Endothelial cell of hepatic sinusoid (primary cell): ENCODE measurements around the gene LIX1L.

Source experiments
- in situ Hi-C: cut with HindIII; loops from 2 replicates; pipeline ENCODE4 v1.10.0; 2017; ENCODE audit warnings: low sequenced_read_pairs

The LIX1L gene

GRCh38 chr1:145957443-145958319, at the start of gene LIX1L:
Gene LIX1L, minus strand, starts transcription at chr1:145958017. Its CDS starts 90 bp downstream, at chr1:145957927.
- in situ Hi-C loops: no loop called here

GRCh38 chr1:146001709-146002108, 43.9 kb upstream of the LIX1L start:
- in situ Hi-C loops: no loop called here

GRCh38 chr1:145999321-146000024, 41.7 kb upstream of the LIX1L start:
- in situ Hi-C loops: no loop called here

GRCh38 chr1:145997718-145998023, 39.9 kb upstream of the LIX1L start:
- in situ Hi-C loops: no loop called here

- in situ Hi-C loops: no loop called here
Measured at GRCh38 chr1:145997016-145997717, 39.4 kb upstream of the LIX1L start.

GRCh38 chr1:145996433-145997015, 38.7 kb upstream of the LIX1L start, which contains the start of gene TXNIP:
Gene TXNIP, minus strand, starts transcription at chr1:145996579. Its CDS starts 313 bp downstream, at chr1:145996266.
- in situ Hi-C loops: no loop called here

GRCh38 chr1:145995964-145996432, 38.2 kb upstream of the LIX1L start:
- in situ Hi-C loops: no loop called here

- in situ Hi-C loops: no loop called here
Measured at GRCh38 chr1:145995148-145995881, 37.5 kb upstream of the LIX1L start.

DNA sequence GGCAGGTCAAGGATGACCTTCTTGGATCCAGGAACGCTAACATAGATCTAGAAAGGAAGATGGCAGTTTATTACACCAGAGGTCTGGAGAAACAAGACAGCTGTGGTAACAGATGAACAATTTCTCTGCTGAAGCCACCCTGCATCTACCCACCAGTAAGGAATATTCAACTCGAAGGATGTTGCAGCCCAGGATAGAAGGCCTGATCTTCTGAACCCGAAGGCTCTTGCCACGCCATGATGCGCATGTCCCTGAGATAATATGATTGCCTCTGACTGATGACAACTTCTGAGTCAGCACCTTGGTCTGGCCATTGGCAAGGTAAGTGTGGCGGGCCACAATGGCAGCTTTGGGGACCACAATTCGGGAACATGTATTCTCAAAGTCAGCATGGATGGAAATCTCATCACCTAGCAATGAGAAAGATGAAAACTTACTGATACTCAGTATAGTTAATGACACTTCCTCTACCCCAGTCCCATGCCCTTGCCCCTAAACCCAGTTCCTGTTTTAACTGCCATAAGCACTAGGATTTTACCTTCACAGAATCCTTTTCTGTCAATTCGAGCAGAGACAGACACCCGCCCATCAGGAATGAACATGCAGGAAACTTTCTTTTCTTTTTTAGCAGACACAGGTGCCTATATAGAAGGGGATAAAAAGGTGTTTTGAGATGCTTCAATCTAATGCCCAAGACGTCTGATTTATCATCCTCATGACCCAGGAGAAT, 36.7 kb upstream of the LIX1L start:
- in situ Hi-C loops: no loop called here

DNA sequence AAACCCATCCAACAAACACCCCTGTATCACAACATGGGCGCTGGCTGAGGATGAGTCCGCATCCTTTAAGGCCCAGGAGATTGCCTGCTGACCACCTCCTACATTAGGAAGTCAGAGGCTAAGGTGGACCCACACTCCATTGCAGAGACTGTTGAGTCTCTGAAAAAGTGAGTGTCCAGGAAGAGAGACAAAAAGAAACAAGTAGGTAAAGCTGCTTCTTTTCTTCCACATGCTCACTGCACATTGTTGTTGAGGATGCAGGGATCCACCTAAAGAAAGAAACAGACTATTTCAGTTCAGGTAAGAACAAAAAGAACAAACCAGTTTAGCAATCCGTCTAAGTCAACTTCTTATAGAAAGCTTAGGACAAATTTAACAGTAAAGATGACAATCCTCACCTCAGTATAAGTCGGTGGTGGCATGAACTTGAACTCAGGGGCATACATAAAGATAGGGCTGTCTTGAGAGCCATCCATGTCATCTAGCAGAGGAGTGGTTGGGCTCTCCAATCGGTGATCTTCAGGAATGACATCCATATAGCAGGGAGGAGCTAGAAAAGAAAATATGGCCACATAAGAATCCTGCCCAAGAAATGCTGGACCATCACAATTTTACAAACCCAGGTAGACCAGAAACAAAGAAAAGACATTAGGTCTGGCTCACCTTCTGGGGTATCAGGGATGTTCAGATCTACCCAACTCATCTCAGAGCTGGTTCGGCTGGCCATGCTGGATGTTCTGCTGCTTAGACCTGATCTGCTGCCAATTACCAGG, 36.0 kb upstream of the LIX1L start:
- in situ Hi-C loops: no loop called here

DNA sequence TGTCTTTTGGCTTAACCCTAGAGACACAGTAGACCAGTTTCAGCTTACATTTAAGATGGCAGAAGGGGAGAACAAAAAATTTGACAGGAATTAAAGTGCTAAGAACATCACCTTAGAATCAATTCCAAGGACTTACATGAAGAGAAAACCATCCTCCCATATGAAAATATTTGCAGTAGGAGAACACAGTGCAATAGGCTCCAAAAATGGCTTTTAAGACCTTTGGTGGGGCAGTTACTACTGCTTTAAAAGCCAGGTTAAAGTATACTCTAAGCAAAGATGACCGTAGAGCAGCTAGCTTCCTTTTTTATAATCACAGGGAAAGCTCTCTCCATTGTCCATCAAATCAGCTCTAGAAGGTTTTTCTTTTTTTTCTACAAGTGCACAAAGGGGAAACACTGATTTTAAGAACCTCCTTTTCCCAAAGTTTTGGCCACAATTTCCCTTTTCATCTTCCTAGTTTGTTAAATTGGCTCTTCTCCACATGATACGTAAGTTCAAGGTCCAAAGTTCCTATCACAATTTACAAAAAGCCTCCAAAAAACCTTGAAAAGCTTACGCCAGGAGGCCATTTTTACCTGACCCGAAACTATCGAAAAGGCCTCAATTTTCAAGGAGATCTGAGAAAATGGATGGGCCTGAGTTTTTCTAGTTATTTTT, 35.3 kb upstream of the LIX1L start:
- in situ Hi-C loops: no loop called here

DNA sequence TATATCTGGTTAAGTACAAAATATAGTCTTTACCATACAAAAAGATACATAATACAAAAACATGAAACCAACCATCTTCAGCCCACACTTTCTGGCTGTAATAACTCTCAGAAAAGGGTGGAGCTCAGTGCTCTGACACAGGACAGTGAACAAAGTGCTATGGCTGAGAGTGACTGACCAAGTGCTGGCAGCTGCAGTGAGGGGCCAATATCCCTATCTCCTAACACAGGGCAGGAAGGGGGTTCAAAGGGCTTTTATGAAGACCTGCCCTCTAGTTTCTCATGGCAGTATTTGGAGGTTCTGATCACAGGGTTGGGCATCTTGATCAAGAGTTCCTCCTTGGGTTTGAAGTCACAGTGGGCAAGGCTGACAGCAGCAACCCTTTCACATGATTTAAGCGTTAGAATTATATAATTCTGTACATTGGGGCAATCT, 34.7 kb upstream of the LIX1L start:
- in situ Hi-C loops: no loop called here

DNA sequence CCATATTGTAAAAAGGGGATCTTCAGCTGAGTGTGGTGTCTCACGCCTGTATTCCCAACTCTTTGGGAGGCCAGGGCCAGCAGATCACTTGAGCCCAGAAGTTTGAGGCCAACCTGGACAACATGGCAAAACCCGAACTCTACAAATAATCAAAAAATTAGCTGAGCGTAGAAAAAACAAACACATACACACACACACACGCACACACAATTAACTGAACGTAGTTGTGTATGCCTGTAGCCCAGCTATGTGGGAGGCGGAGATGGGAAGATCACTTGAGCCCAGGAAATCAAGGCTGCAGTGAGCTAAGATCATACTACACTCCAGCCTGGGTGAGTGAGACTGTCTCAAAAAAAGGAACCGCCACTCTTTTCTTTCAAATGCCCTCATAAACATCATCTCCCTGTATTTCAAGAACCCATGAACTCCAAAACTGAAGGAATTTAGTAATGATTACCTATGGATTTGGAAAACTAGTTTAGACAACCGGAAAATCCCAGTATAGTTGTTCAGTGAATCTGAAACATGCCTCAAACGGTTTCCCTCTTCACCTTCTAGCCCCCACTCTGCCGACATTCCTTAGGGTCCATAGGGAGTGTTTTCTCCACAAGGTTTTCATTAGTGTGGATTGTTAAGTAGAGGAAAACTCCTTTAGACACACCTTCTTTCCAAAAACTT, 34.1 kb upstream of the LIX1L start:
- in situ Hi-C loops: no loop called here

GRCh38 chr1:145990249-145990855, 32.5 kb upstream of the LIX1L start:
- in situ Hi-C loops: no loop called here

DNA sequence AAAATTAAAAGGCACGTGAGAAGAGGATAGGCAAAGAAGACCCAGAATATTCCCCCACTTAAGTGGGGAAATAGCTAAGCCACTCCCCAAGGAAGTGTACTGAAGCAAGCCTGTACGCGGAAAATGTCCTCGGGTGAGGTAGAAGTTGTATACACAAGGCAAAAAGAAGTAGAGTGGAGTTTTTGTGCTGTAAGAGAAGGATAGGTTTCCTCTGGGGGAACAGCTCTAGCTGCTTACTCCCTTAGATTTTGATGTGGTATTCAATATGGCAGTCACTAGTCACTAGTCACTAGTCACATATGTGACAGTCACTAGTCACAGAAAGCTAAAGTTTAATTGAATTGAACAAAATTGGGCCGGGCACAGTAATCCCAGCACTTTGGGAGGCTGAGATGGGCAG, 31.0 kb upstream of the LIX1L start:
- in situ Hi-C loops: no loop called here

- in situ Hi-C loops: no loop called here
Measured at GRCh38 chr1:145987926-145988325, 30.1 kb upstream of the LIX1L start.

GRCh38 chr1:145986551-145986950, 28.7 kb upstream of the LIX1L start:
- in situ Hi-C loops: no loop called here
